OCI-LY1 (cell line): ENCODE measurements around the gene ILF3.

Experiments used
- EZH2 ChIP-seq: fragments of 200-600 bp; sonication (generic), shearing (Covaris generic); IDR thresholded peaks from 2 replicates; pipeline ENCODE4 v1.8.0; 2017; ENCODE audit warnings: borderline replicate concordance, mixed run types, mild to moderate bottlenecking, antibody characterized with exemption, low read length, moderate library complexity, mixed read lengths
- TF ChIP-seq, protein P1 (sequence below): fragments of 200-600 bp; sonication (generic), shearing (Covaris generic); IDR thresholded peaks from 2 replicates; pipeline ENCODE4 v1.5.1; 2017; ENCODE audit warnings: mild to moderate bottlenecking, antibody characterized with exemption, low read length, moderate library complexity, mixed read lengths

- TF ChIP-seq, protein P1, sequence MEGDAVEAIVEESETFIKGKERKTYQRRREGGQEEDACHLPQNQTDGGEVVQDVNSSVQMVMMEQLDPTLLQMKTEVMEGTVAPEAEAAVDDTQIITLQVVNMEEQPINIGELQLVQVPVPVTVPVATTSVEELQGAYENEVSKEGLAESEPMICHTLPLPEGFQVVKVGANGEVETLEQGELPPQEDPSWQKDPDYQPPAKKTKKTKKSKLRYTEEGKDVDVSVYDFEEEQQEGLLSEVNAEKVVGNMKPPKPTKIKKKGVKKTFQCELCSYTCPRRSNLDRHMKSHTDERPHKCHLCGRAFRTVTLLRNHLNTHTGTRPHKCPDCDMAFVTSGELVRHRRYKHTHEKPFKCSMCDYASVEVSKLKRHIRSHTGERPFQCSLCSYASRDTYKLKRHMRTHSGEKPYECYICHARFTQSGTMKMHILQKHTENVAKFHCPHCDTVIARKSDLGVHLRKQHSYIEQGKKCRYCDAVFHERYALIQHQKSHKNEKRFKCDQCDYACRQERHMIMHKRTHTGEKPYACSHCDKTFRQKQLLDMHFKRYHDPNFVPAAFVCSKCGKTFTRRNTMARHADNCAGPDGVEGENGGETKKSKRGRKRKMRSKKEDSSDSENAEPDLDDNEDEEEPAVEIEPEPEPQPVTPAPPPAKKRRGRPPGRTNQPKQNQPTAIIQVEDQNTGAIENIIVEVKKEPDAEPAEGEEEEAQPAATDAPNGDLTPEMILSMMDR: peak; percentile 40
- TF ChIP-seq EZH2: no peak
These were observed 47.9 kb downstream of the ILF3 start for GRCh38 chr19:10701955-10702525.
